ENCODE measurements around the gene BPTF.
"Not testable (repeated sequence)": the region's sequence is repeated elsewhere in the genome, so short reads cannot be mapped to it uniquely, and the experiment has no call there.

BPTF gene

GRCh38 chr17:67884741-67885140 lies 59.4 kb downstream of the BPTF start:
- no peaks in the 10 kb centered on the region for H3K4me1 Mint-ChIP-seq
- H3K27ac Mint-ChIP-seq: no peak overlapping the region
- peaks cover 84% of the 10 kb centered on the region for H3K36me3 Mint-ChIP-seq (ENCODE audit: low read depth)
- H3K27me3 Mint-ChIP-seq (ENCODE audit: low read depth, poor library complexity): peaks cover 2% of the 10 kb centered on the region
- H3K4me3 Mint-ChIP-seq: no peak overlapping the region
- peaks cover 4% of the 10 kb centered on the region for H3K9me3 Mint-ChIP-seq
- TF ChIP-seq, protein P1, sequence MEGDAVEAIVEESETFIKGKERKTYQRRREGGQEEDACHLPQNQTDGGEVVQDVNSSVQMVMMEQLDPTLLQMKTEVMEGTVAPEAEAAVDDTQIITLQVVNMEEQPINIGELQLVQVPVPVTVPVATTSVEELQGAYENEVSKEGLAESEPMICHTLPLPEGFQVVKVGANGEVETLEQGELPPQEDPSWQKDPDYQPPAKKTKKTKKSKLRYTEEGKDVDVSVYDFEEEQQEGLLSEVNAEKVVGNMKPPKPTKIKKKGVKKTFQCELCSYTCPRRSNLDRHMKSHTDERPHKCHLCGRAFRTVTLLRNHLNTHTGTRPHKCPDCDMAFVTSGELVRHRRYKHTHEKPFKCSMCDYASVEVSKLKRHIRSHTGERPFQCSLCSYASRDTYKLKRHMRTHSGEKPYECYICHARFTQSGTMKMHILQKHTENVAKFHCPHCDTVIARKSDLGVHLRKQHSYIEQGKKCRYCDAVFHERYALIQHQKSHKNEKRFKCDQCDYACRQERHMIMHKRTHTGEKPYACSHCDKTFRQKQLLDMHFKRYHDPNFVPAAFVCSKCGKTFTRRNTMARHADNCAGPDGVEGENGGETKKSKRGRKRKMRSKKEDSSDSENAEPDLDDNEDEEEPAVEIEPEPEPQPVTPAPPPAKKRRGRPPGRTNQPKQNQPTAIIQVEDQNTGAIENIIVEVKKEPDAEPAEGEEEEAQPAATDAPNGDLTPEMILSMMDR (IDR thresholded peaks at IDR 0.05): no peak
- DNase-seq: no peak

GRCh38 chr17:67891481-67892119 lies 66.3 kb downstream of the BPTF start:
- H3K27me3 Mint-ChIP-seq (ENCODE audit: low read depth, poor library complexity): peaks cover 2% of the 10 kb centered on the region
- H3K4me1 Mint-ChIP-seq: no peaks in the 10 kb centered on the region
- no peak overlapping the region for H3K4me3 Mint-ChIP-seq
- no peak for DNase-seq
- no peak overlapping the region for H3K27ac Mint-ChIP-seq
- peaks cover 74% of the 10 kb centered on the region for H3K36me3 Mint-ChIP-seq (ENCODE audit: low read depth)
- H3K9me3 Mint-ChIP-seq: no peaks in the 10 kb centered on the region
- TF ChIP-seq, protein P1 (IDR thresholded peaks at IDR 0.05): no peak

DNA sequence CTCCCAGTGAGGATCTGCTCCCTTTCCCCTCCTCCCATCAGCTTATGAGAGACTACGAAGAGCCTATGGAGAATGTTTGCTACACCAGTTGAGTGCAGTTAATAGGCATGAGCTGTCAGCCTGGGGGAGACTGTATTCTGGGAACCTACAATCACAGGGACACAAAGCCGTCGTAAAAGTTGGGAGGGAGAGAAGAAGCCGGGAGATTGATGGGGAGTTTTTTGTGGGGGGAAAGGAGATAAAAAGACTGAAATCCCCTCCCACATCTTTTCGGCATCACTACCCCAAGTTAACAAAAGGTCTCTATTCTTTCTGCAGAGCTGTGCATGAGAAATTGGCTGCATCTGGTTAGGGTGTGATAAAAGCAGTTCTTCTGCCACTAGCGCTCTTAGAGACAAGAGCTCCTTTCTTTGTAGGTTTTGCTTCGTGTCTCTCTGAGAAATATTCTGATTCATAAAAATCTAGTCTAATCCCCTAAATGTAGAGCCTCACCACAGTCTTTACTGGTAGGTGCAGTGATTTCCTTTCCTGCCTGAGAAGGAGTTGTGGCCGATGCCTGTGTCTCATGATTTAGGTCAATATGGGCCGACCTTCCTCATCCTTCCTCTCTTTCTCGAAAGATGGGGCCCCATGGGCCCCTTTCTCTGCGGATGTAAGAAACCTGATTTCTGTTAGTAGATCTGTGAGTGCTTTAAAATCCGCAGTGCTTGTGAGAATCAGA lies 77.4 kb downstream of the BPTF start:
- peak overlapping the region; percentile 29 for H3K4me3 Mint-ChIP-seq

DNA sequence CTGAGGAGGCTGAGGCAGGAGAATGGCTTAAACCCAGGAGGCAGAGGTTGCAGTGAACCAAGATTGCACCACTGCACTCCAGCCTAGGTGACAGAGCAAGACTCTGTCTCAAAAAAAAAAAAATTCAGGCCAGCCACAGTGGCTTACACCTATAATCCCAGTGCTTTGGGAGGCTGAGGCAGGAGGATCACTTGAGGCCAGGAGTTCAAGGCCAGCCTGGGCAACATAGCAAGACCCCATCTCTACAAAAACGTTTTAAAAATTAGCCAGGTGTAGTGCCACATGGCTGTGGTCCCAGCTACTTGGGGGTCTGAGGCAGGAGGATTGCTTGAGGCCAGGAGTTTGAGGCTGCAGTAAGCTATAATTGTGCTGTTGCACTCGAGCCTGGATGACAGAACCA lies 80.0 kb downstream of the BPTF start:
- DNase-seq; H3K27ac Mint-ChIP-seq; H3K27me3 Mint-ChIP-seq (ENCODE audit: low read depth, poor library complexity); H3K4me3 Mint-ChIP-seq; H3K9me3 Mint-ChIP-seq: not testable (repeated sequence)
- Mint-ChIP-seq H3K4me1 (peaks cover 31% of the 10 kb centered on the region), H3K36me3 (ENCODE audit: low read depth) (peaks cover 90% of the 10 kb centered on the region)

More for the DNA sequence above, 77.4 kb downstream of the BPTF start:
- Mint-ChIP-seq H3K9me3 (no peaks in the 10 kb centered on the region), H3K36me3 (ENCODE audit: low read depth) (peaks cover 85% of the 10 kb centered on the region), H3K27ac (peak overlapping the region; percentile 92), H3K4me1 (peaks cover 31% of the 10 kb centered on the region), H3K27me3 (ENCODE audit: low read depth, poor library complexity) (no peaks in the 10 kb centered on the region)
- TF ChIP-seq, protein P1 (IDR thresholded peaks at IDR 0.05): no peak
- DNase-seq: no peak

- peaks cover 90% of the 10 kb centered on the region for H3K36me3 Mint-ChIP-seq (ENCODE audit: low read depth)
- peaks cover 21% of the 10 kb centered on the region for H3K4me1 Mint-ChIP-seq
- not testable (repeated sequence) for H3K4me3 Mint-ChIP-seq; H3K9me3 Mint-ChIP-seq; DNase-seq; H3K27me3 Mint-ChIP-seq (ENCODE audit: low read depth, poor library complexity); H3K27ac Mint-ChIP-seq
These were observed 85.0 kb downstream of the BPTF start for GRCh38 chr17:67910117-67910803.

- DNase-seq: no peak
- TF ChIP-seq, protein P1 (IDR thresholded peaks at IDR 0.05): no peak
- Mint-ChIP-seq H3K36me3 (ENCODE audit: low read depth) (peaks cover 93% of the 10 kb centered on the region), H3K27ac (peak overlapping the region; percentile 75), H3K4me1 (peaks cover 27% of the 10 kb centered on the region), H3K4me3 (no peak overlapping the region), H3K9me3 (no peaks in the 10 kb centered on the region), H3K27me3 (ENCODE audit: low read depth, poor library complexity) (no peaks in the 10 kb centered on the region)
These were observed 85.9 kb downstream of the BPTF start for GRCh38 chr17:67911059-67911782.

All from nephron progenitor cell (in vitro differentiated cells).